Stimulated activated naive B cell treated with anti-CD40 and anti-IgM and Interleukin-4, amounts not matched to agents 10 μg/mL and 1 μg/mL and 100 μg/mL, for 72 hours (primary cell): ENCODE measurements around the gene BORA.

Experiments
- ATAC-seq, 2 donors: fragments of 150-1000 bp; cut with Tn5 transposase; replicated peaks; 2 replicates each; pipeline ENCODE4 v1.10.0; 2021; ENCODE audit warnings: moderate library complexity in 1 of 2
- DNase-seq: peaks from one replicate; pipeline ENCODE4 v3.0.0; 2021
- H3K27ac Mint-ChIP-seq: one replicate; pipeline ENCODE4 v1.8.0; 2022; ENCODE audit warnings: mild to moderate bottlenecking, mixed read lengths
- H3K27me3 Mint-ChIP-seq, 2 donors: one replicate each; pipeline ENCODE4 v1.8.0; 2022; ENCODE audit warnings: mixed read lengths in 2 of 2
- H3K36me3 Mint-ChIP-seq, 2 donors: one replicate each; pipeline ENCODE4 v1.8.0; 2022; ENCODE audit warnings: mixed read lengths in 2 of 2, mild to moderate bottlenecking in 1 of 2
- H3K4me1 Mint-ChIP-seq, 2 donors: one replicate each; pipeline ENCODE4 v1.8.0; 2022; ENCODE audit warnings: mixed read lengths in 2 of 2, mild to moderate bottlenecking in 1 of 2
- H3K4me3 Mint-ChIP-seq, 2 donors: one replicate each; pipeline ENCODE4 v1.8.0; 2022; ENCODE audit warnings: mild to moderate bottlenecking in 2 of 2, mixed read lengths in 2 of 2, moderate library complexity in 1 of 2
- H3K9me3 Mint-ChIP-seq, 2 donors: one replicate each; pipeline ENCODE4 v1.8.0; 2022; ENCODE audit warnings: mixed read lengths in 2 of 2, mild to moderate bottlenecking in 1 of 2

BORA gene

DNA sequence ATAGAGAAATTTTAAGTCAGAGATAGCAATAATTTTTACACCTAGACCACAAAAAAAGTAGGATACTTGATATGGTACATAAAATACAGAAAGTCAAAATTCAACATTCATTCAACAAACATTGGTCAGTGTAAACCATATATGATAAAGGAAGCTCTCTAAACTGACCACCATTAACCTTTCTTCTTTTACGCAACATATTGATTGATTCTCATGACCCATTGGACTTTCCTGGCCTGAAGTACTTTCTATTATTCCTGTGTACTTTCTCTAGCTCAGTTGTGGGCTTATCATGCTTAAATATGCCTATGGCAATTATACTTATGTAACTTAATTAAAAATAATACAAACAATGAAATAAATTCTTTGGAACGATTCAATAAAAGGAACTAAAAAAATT, 64.9 kb downstream of the BORA start:
- no peak overlapping the region for H3K4me3 Mint-ChIP-seq
- ATAC-seq, result no peak

DNA sequence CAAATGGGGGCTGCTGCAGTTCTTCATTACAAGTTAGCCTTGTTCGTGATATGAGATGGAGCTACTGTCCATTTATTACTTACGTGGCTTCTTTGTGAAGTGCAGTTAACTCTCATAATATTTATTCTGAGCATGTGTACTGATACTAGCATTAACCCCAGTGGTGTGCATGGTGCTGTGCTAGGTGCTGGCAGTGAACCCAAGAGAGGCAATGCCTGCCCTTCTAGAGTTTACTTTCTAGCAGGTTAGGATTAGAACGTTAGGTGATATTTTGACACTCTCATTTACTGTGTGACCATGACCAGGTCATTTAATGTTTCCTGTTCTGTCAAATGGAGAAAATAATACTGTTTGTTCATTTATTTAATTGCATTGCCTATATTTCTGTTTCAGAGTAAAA, 71.1 kb downstream of the BORA start:
- DNase-seq (no peak), ATAC-seq (no peak)
- Mint-ChIP-seq H3K36me3 (peaks cover 31 to 45% of the 10 kb centered on the region in 2 donors), H3K27me3 (no peaks in the 10 kb centered on the region), H3K4me1 (peaks cover 0 to under 1% of the 10 kb centered on the region in 2 donors), H3K4me3 (no peak overlapping the region), H3K9me3 (peaks cover 4 to 5% of the 10 kb centered on the region in 2 donors), H3K27ac (no peak overlapping the region)

More for the DNA sequence above, 64.9 kb downstream of the BORA start:
- Mint-ChIP-seq H3K4me1 (peaks cover 0 to 4% of the 10 kb centered on the region in 2 donors), H3K27ac (no peak overlapping the region), H3K27me3 (no peaks in the 10 kb centered on the region), H3K9me3 (peaks cover 6 to 10% of the 10 kb centered on the region in 2 donors), H3K36me3 (peaks cover 30 to 41% of the 10 kb centered on the region in 2 donors)
- no peak for DNase-seq

DNA sequence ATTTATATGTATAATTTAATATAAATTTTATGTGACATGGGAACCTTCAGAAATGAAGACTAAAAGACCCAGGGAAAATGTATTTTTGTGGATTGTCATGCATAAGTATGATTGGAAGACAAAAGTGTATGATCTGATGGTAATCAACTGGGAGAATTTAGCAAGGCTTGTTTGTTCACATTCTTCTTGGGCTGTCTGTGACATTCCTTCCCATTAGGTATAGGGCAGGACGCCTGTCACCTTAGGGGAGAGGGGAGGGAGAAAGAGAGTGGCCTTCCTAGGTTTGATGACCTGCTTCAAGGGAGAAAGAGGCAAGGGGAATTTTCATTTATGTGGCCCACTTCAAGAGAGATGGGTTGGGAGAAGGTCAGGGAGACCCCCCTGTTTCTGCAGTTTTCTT, 76.6 kb downstream of the BORA start:
- Mint-ChIP-seq H3K4me1 (no peaks in the 10 kb centered on the region), H3K9me3 (no peaks in the 10 kb centered on the region), H3K36me3 (peaks cover 21 to 41% of the 10 kb centered on the region in 2 donors), H3K27ac (no peak overlapping the region), H3K4me3 (no peak overlapping the region), H3K27me3 (no peaks in the 10 kb centered on the region)
- DNase-seq (no peak), ATAC-seq (no peak)
